WTC11 (cell line): Measurements from ENCODE around the gene ARSA.

Source experiments
- FOXK1 ChIP-seq: sonication (generic); formaldehyde crosslinking; IDR thresholded peaks from 2 replicates; pipeline ENCODE4 v1.8.0; 2022; ENCODE audit warnings: mild to moderate bottlenecking, moderate library complexity, missing genetic modification reagents
- JAZF1 ChIP-seq: fragments of 250-450 bp; sonication (Bioruptor Pico); IDR thresholded peaks from 2 replicates; pipeline ENCODE4 v1.9.0; 2021; ENCODE audit warnings: moderate library complexity, mild to moderate bottlenecking, inconsistent platforms
- TF ChIP-seq, protein P1 (sequence below): fragments of 200-600 bp; IDR thresholded peaks from 2 replicates; pipeline ENCODE4 v1.8.0; 2022; ENCODE audit warnings: antibody characterized with exemption
- TF ChIP-seq, protein P2 (sequence below): sonication (generic); formaldehyde crosslinking; IDR thresholded peaks from 2 replicates; pipeline ENCODE4 v1.8.1; 2022; ENCODE audit warnings: mild to moderate bottlenecking, moderate library complexity, missing genetic modification reagents
- TF ChIP-seq, protein P3 (sequence below): sonication (generic); formaldehyde crosslinking; IDR thresholded peaks from 2 replicates; pipeline ENCODE4 v1.8.1; 2022; ENCODE audit warnings: missing genetic modification reagents, borderline replicate concordance
- TF ChIP-seq, protein P4 (sequence below): sonication (generic); formaldehyde crosslinking; IDR thresholded peaks from 2 replicates; pipeline ENCODE4 v1.8.1; 2022; ENCODE audit warnings: mild to moderate bottlenecking, missing genetic modification reagents, moderate library complexity, borderline replicate concordance
- TF ChIP-seq, protein P5 (sequence below): sonication (generic); formaldehyde crosslinking; IDR thresholded peaks from 2 replicates; pipeline ENCODE4 v1.8.1; 2023; ENCODE audit warnings: mild to moderate bottlenecking, moderate library complexity, missing genetic modification reagents
- TF ChIP-seq, protein P6 (sequence below): sonication (generic); formaldehyde crosslinking; IDR thresholded peaks from 2 replicates; pipeline ENCODE4 v1.8.1; 2023; ENCODE audit warnings: mild to moderate bottlenecking, missing genetic modification reagents

DNA sequence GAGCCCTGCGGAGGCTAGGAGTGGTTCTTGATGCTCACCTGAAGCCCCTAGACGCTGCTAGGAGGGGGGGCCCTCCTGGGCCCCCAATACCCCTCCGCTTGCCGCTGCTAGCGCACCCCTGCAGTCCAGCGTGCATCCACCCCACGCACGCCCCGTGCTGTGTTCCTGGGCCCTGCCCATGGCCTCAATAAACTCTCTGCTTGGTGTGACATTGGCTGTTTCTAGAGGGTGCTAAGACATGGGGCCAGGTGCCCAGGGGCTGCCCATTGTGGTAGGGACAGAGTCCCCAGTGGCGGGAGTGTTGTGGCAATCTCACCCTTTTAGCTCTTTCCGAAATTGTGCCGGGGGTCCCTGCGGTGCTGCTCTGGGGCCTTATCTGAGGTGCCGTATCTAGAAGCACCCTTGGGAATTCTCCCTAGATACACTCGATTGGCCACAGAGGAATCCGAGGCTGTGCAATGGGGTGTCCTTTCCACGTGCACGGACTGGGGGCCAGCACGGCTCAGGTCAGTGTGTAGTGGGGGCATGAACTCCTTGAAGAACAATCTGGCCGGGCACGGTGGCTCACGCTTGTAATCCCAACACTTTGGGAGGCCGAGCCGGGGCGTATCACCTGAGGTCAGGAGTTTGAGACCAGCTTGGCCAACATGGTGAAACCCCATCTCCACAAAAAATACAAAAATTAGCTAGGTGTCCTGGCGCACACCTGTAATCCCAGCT is 16.5 kb downstream of the ARSA start:
- TF ChIP-seq, protein P1, sequence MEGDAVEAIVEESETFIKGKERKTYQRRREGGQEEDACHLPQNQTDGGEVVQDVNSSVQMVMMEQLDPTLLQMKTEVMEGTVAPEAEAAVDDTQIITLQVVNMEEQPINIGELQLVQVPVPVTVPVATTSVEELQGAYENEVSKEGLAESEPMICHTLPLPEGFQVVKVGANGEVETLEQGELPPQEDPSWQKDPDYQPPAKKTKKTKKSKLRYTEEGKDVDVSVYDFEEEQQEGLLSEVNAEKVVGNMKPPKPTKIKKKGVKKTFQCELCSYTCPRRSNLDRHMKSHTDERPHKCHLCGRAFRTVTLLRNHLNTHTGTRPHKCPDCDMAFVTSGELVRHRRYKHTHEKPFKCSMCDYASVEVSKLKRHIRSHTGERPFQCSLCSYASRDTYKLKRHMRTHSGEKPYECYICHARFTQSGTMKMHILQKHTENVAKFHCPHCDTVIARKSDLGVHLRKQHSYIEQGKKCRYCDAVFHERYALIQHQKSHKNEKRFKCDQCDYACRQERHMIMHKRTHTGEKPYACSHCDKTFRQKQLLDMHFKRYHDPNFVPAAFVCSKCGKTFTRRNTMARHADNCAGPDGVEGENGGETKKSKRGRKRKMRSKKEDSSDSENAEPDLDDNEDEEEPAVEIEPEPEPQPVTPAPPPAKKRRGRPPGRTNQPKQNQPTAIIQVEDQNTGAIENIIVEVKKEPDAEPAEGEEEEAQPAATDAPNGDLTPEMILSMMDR, result no peak
- TF ChIP-seq, protein P2, sequence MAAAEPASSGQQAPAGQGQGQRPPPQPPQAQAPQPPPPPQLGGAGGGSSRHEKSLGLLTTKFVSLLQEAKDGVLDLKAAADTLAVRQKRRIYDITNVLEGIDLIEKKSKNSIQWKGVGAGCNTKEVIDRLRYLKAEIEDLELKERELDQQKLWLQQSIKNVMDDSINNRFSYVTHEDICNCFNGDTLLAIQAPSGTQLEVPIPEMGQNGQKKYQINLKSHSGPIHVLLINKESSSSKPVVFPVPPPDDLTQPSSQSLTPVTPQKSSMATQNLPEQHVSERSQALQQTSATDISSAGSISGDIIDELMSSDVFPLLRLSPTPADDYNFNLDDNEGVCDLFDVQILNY (CRISPR knock-in tag), result no peak
- TF ChIP-seq, protein P3, sequence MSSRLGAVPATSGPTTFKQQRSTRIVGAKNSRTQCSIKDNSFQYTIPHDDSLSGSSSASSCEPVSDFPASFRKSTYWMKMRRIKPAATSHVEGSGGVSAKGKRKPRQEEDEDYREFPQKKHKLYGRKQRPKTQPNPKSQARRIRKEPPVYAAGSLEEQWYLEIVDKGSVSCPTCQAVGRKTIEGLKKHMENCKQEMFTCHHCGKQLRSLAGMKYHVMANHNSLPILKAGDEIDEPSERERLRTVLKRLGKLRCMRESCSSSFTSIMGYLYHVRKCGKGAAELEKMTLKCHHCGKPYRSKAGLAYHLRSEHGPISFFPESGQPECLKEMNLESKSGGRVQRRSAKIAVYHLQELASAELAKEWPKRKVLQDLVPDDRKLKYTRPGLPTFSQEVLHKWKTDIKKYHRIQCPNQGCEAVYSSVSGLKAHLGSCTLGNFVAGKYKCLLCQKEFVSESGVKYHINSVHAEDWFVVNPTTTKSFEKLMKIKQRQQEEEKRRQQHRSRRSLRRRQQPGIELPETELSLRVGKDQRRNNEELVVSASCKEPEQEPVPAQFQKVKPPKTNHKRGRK, result no peak
- TF ChIP-seq FOXK1 (CRISPR knock-in tag) (no peak), JAZF1 (CRISPR knock-in tag) (no peak)
- TF ChIP-seq, protein P4, sequence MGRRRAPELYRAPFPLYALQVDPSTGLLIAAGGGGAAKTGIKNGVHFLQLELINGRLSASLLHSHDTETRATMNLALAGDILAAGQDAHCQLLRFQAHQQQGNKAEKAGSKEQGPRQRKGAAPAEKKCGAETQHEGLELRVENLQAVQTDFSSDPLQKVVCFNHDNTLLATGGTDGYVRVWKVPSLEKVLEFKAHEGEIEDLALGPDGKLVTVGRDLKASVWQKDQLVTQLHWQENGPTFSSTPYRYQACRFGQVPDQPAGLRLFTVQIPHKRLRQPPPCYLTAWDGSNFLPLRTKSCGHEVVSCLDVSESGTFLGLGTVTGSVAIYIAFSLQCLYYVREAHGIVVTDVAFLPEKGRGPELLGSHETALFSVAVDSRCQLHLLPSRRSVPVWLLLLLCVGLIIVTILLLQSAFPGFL, result no peak
- TF ChIP-seq, protein P5, sequence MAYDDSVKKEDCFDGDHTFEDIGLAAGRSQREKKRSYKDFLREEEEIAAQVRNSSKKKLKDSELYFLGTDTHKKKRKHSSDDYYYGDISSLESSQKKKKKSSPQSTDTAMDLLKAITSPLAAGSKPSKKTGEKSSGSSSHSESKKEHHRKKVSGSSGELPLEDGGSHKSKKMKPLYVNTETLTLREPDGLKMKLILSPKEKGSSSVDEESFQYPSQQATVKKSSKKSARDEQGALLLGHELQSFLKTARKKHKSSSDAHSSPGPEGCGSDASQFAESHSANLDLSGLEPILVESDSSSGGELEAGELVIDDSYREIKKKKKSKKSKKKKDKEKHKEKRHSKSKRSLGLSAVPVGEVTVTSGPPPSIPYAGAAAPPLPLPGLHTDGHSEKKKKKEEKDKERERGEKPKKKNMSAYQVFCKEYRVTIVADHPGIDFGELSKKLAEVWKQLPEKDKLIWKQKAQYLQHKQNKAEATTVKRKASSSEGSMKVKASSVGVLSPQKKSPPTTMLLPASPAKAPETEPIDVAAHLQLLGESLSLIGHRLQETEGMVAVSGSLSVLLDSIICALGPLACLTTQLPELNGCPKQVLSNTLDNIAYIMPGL (CRISPR knock-in tag), result no peak
- TF ChIP-seq, protein P6, sequence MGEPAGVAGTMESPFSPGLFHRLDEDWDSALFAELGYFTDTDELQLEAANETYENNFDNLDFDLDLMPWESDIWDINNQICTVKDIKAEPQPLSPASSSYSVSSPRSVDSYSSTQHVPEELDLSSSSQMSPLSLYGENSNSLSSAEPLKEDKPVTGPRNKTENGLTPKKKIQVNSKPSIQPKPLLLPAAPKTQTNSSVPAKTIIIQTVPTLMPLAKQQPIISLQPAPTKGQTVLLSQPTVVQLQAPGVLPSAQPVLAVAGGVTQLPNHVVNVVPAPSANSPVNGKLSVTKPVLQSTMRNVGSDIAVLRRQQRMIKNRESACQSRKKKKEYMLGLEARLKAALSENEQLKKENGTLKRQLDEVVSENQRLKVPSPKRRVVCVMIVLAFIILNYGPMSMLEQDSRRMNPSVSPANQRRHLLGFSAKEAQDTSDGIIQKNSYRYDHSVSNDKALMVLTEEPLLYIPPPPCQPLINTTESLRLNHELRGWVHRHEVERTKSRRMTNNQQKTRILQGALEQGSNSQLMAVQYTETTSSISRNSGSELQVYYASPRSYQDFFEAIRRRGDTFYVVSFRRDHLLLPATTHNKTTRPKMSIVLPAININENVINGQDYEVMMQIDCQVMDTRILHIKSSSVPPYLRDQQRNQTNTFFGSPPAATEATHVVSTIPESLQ, result no peak
